Endothelial cell of umbilical vein (primary cell): ENCODE data around the gene EIF3D. TPM values are rescaled to one million over a fixed set of nuclear protein-coding genes. Genes with fewer than 3 reads are reported as not detected.

ENCODE experiments used
- BruUV-seq: library from RNA; stranded (reverse); fragments of 400-500 nt; replicated peaks from 2 replicates; lab custom pipeline; 2021; lab: Mats Ljungman, UMichigan
- CTCF ChIA-PET: fragments of 300-600, 350-600 bp; sonication (Branson Sonifier 250); formaldehyde crosslinking; loops from one replicate; lab custom pipeline; 2021; ENCODE audit warnings: antibody characterized with exemption, inconsistent platforms; lab: Charles Lee
- POLR2A ChIA-PET: fragments of 300-600, 350-600 bp; sonication (Branson Sonifier 250); formaldehyde crosslinking; loops from one replicate; lab custom pipeline; 2021; ENCODE audit warnings: antibody characterized with exemption, inconsistent platforms; lab: Charles Lee
- DNase-seq: peaks from one replicate; pipeline ENCODE4 v3.0.0-alpha.2; 2011; ENCODE audit warnings: low read depth, low spot score
- FAIRE-seq: peaks from 2 replicates; lab custom pipeline; 2011; peaks lifted over from hg19 to GRCh38; lab: Jason Lieb, UNC
- H2AFZ ChIP-seq: 2 replicates; pipeline ENCODE4 v1.6.0; 2012; ENCODE audit warnings: low read depth, low read length, control low read depth, inconsistent platforms
- H3K27ac ChIP-seq: 2 replicates; pipeline ENCODE4 v1.5.1; 2011; ENCODE audit warnings: low read depth, mild to moderate bottlenecking, control low read depth, low read length, moderate library complexity; ENCODE audit not compliant: insufficient read depth
- H3K27me3 ChIP-seq, 2 experiments: 2 replicates each; pipeline versions ENCODE4 v1.6.0 to v1.6.1; 2011; ENCODE audit warnings: low read length in 2 of 2, mixed read lengths in 1 of 2; ENCODE audit not compliant: control insufficient read depth in 2 of 2, insufficient read depth in 2 of 2
- H3K36me3 ChIP-seq, 2 experiments: 2 replicates in 1 of 2; 3 replicates in 1 of 2; pipeline ENCODE4 v1.5.1; 2011; ENCODE audit warnings: low read length in 2 of 2, mild to moderate bottlenecking in 1 of 2, moderate library complexity in 1 of 2; ENCODE audit not compliant: control insufficient read depth in 2 of 2, insufficient read depth in 2 of 2; ENCODE audit errors: extremely low read depth in 1 of 2
- H3K4me1 ChIP-seq: 3 replicates; pipeline ENCODE4 v1.5.1; 2011; ENCODE audit warnings: mild to moderate bottlenecking, low read length; ENCODE audit not compliant: control insufficient read depth, insufficient read depth; ENCODE audit errors: extremely low read depth
- H3K4me2 ChIP-seq: 2 replicates; pipeline ENCODE4 v1.6.1; 2011; ENCODE audit warnings: low read length, control low read depth, mixed read lengths; ENCODE audit not compliant: insufficient read depth
- H3K4me3 ChIP-seq, 3 experiments: fragments of 200-600 bp in 1 of 3; sonication (generic), shearing (Covaris generic) in 1 of 3; replicated peaks in 1 of 3; 2 replicates each; pipeline ENCODE4 v1.5.1; 2011 to 2016; ENCODE audit warnings: control low read depth in 3 of 3, low read length in 3 of 3, mild to moderate bottlenecking in 2 of 3, inconsistent platforms in 1 of 3, low read depth in 1 of 3, moderate library complexity in 1 of 3; ENCODE audit not compliant: insufficient read depth in 1 of 3
- H3K79me2 ChIP-seq: 2 replicates; pipeline ENCODE4 v1.6.0; 2012; ENCODE audit warnings: low read length, inconsistent platforms; ENCODE audit not compliant: control insufficient read depth, insufficient read depth
- H3K9ac ChIP-seq: replicated peaks from 2 replicates; pipeline ENCODE3; 2011; ENCODE audit warnings: low read length, control low read depth; ENCODE audit not compliant: insufficient read depth; ENCODE audit errors: extremely low read depth
- H3K9me1 ChIP-seq: replicated peaks from 3 replicates; pipeline ENCODE4 v1.6.0; 2011; ENCODE audit warnings: mild to moderate bottlenecking, low read length; ENCODE audit not compliant: control insufficient read depth, insufficient read depth; ENCODE audit errors: extremely low read depth
- H3K9me3 ChIP-seq: replicated peaks from 2 replicates; pipeline ENCODE4 v1.5.1; 2012; ENCODE audit warnings: low read length, inconsistent platforms; ENCODE audit not compliant: control insufficient read depth, insufficient read depth
- H4K20me1 ChIP-seq: replicated peaks from 2 replicates; pipeline ENCODE3; 2011; ENCODE audit warnings: mild to moderate bottlenecking, low read length; ENCODE audit not compliant: control insufficient read depth, insufficient read depth; ENCODE audit errors: extremely low read depth
- CTCF ChIP-seq, 2 donors: IDR thresholded peaks; 1 replicate in 1 of 2; 2 replicates in 1 of 2; pipeline ENCODE4 v1.5.1; 2011; ENCODE audit warnings: low read length in 2 of 2, mild to moderate bottlenecking in 2 of 2, moderate library complexity in 2 of 2, control low read depth in 1 of 2, inconsistent platforms in 1 of 2, low read depth in 1 of 2; ENCODE audit not compliant: insufficient read depth in 1 of 2; ENCODE audit errors: extremely low read depth in 1 of 2
- EZH2 ChIP-seq: IDR thresholded peaks from 2 replicates; pipeline ENCODE4 v1.6.1; 2012; ENCODE audit warnings: borderline replicate concordance, low read depth, mild to moderate bottlenecking, moderate library complexity, low read length, inconsistent platforms; ENCODE audit not compliant: severe bottlenecking
- FOS ChIP-seq: IDR thresholded peaks from 2 replicates; pipeline ENCODE4 v1.6.1; 2011; ENCODE audit warnings: mild to moderate bottlenecking, low read length, moderate library complexity, borderline replicate concordance; ENCODE audit not compliant: insufficient read depth
- GATA2 ChIP-seq: IDR thresholded peaks from 2 replicates; pipeline ENCODE4 v1.7.0; 2011; ENCODE audit warnings: low read depth, mild to moderate bottlenecking, moderate library complexity, mixed read lengths, low read length; ENCODE audit not compliant: insufficient read length, insufficient read depth
- JUN ChIP-seq: IDR thresholded peaks from 2 replicates; pipeline ENCODE4 v1.6.1; 2011; ENCODE audit warnings: borderline replicate concordance, low read depth; ENCODE audit not compliant: insufficient read length, insufficient read depth
- MAX ChIP-seq: IDR thresholded peaks from 2 replicates; pipeline ENCODE4 v1.6.1; 2011; ENCODE audit not compliant: insufficient read depth, insufficient read length
- MYC ChIP-seq: IDR thresholded peaks from one replicate; pipeline ENCODE4 v1.6.1; 2011; ENCODE audit warnings: mild to moderate bottlenecking, low read depth, low read length
- POLR2A ChIP-seq: IDR thresholded peaks from 2 replicates; pipeline ENCODE4 v1.6.1; 2012; ENCODE audit warnings: low read depth, mild to moderate bottlenecking, control low read depth, low read length
- POLR2AphosphoS5 ChIP-seq: IDR thresholded peaks from 2 replicates; pipeline ENCODE4 v1.6.1; 2012; ENCODE audit warnings: low read depth, mild to moderate bottlenecking, control low read depth, low read length, moderate library complexity; ENCODE audit not compliant: insufficient read depth
- dilution Hi-C: fragments of 300-500 bp; cut with MboI; formaldehyde crosslinking; loops from one replicate; pipeline ENCODE4 v1.15.0; 2019; ENCODE audit warnings: low sequenced_read_pairs; ENCODE audit not compliant: extremely low pct_ligation_motif_present
- intact Hi-C: fragments of 100-400 bp; cut with micrococcal nuclease; formaldehyde crosslinking; loops from one replicate; pipeline ENCODE4 v1.10.0; 2022
- polyA plus RNA-seq, 4 experiments: library from polyadenylated mRNA; depleted of rRNA in 3 of 4; stranded (reverse) in 3 of 4; unstranded in 1 of 4; fragments of >200 nt; gene quantifications; 2 replicates each; pipeline versions ENCODE4 v1.2.1 to v1.2.3, GENCODE V29; 2011 to 2012; ENCODE audit warnings: missing spikeins in 1 of 4
- total RNA-seq: library from RNA; stranded (reverse); gene quantifications from 2 replicates; pipeline ENCODE4 v1.2.3, GENCODE V29; 2021

Gene EIF3D
- total and polyA plus RNA-seq, 2 donors (not counting 3 experiments of a cell fraction or from before 2014, with no cell fraction given): 201 to 413 TPM

GRCh38 chr22:36538529-36538928, 9.6 kb upstream of the EIF3D start:
- no peak overlapping the region for H2AFZ ChIP-seq
- BruUV-seq: no TSS peak
- H3K27me3 ChIP-seq: peaks cover 6 to 9% of the 10 kb centered on the region in 2 experiments
- TF ChIP-seq MYC (no peak), JUN (no peak), GATA2 (no peak), CTCF (IDR thresholded peaks at IDR 0.05; ENCODE audit: extremely low read depth in 1 of 2, insufficient read depth in 1 of 2, low read depth in 1 of 2, low read length in 2 of 2) (no peak), EZH2 (no peak), POLR2AphosphoS5 (no peak), POLR2A (no peak), MAX (no peak), FOS (no peak)
- intact Hi-C loops (no loop called here), dilution Hi-C loops (no loop called here)
- no peak overlapping the region for H3K27ac ChIP-seq
- H3K79me2 ChIP-seq: no peaks in the 10 kb centered on the region
- ChIA-PET POLR2A (no interaction called here), CTCF (interaction anchor here (0.7 kb wide), 1 partner anchor 318 kb away, joined by 3 read pairs; no protein-coding TSS in a partner anchor)
- no peak overlapping the region for H3K9ac ChIP-seq
- H3K4me2 ChIP-seq: no peak overlapping the region
- H3K9me1 ChIP-seq: no peaks in the 10 kb centered on the region
- no peaks in the 10 kb centered on the region for H3K9me3 ChIP-seq
- peaks cover 8% of the 10 kb centered on the region for H3K4me1 ChIP-seq
- H3K36me3 ChIP-seq: no peaks in the 10 kb centered on the region
- FAIRE-seq: no peak
- no peaks in the 10 kb centered on the region for H4K20me1 ChIP-seq
- no peak for DNase-seq
- no peak overlapping the region for H3K4me3 ChIP-seq
